ENCODE data around the gene SELPLG.
"Not testable (repeated sequence)": the region's sequence is repeated elsewhere in the genome, so short reads cannot be mapped to it uniquely, and the experiment has no call there.

The SELPLG gene

DNA sequence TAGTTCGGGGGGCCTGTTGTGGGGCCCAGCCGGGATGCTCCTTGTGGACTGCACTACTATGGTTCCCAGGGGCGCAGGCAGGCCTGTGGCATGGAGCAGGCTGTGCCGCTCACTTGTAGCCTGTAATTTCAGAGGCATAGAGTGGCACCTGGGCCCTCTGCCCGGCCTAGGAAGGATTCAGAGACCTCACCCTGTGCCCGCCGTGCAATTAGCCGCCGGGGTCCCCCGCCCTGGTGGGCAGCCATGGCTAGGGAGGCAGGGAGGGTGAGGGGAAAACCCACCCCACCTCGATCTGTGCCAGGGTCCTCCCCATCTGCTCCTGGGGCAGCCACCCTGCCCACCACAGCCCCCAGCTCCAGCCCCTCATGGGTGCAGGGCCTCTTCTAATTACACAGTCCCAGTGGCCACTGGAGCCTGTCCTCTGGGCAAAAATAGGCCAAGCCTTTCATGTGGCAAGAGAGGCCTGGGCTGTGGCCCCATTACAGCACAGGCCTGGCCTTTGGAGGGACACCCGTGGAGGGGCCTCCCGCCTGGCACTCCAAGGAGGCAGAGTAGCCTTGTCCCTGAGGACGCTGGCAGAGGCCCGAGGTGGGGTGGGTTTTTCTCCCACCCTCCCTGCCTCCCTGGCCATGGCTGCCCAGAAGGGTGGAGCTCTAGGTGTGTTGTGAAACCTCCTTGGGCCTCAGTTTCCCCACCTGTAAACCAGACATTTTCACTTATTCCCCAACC, 30.6 kb downstream of the SELPLG start:
- DNase-seq, result no peak

DNA sequence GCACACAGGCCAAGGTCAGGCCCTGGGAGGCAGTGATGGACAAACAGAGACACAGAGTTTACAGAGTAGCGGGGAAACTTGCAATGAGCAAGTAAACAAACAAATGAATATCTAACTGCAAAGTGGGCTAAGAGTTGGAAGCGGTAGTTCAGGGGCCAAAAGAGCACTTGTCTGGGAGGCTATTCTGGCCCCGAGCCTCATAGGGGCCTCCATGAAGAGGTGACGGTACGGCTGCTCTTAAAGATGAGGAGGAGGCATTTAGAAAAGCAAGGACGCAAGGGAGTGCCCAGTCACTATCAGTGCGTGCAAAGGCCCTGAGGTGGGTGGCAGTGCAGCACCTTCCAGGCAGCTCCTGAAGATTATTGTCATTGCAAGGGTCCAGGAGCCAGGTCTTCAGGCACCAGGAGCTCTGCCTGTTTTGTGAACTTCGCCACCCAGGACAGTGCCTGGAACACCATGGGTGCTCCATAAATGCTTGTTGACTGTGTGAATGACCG, 31.4 kb downstream of the SELPLG start:
- DNase-seq, result no peak

DNA sequence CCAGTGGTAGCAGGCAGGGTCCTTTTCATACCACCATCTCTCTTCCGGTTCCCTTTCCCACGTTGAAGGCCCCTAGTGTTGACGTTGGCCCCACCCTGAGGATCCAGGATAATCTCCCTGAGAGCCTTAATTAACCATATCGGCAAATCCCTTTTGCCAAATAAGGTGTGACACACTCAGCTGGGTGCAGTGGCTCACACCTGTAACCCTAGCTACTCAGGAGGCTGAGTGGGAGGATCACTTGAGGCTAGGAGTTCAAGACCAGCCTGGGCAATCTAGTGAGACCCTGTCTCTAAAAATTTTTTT, 33.0 kb downstream of the SELPLG start:
- DNase-seq, result no peak

DNA sequence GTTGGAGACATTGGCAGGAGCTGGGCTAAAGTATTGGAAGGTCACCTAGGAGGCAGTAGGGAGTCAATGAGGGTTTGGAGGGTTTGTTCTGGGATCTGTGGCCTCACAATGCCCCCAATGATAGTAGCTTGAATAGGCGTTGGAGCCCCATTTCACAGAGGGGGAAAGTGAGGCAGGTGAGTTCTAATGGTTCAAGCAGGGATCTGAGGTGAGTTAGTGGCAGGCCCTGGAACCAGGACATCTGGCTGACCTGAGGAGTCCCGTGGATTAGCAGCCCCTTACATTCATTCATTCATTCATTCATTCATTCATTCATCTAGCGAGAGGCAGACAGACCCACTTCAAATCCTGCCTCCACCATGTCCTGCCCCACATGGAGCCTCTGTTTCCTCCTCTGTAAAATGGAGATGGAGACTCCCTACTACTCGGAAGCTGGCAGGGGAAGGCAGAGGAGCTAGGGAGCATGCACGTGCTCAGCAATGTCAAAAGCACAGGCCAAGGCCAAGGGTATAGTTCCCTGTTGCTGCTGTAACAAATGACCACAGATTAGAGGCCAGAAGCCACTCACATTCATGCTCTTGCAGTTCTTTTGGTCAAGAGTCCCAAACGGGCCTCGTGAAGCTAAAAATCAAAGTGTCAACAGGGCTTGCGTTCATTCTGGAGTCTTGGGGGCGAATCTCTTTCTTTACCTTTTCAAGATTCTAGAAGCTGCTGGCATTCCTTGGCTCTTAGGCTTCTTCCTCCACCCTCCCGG, 33.6 kb downstream of the SELPLG start:
- no peak for DNase-seq

DNA sequence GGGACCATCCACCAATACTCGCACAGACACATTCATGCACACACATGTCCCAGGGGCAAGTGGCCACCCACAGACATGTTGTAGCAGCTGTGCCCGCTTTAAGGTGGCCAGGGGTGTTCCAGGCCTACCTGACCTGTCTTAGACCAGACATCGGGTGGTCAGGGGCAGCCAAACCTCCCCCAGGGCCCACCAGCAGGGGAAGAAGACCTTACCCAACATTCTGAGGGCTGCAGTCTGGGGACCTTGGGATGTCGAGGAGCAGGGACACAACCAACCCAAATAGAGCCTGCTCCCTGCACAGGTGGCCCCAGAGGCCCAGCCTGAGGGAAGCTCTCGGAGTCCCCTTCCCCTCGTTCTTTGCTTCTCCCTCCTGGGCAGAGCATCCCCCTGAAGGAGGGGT, 34.2 kb downstream of the SELPLG start:
- no peak for DNase-seq

DNA sequence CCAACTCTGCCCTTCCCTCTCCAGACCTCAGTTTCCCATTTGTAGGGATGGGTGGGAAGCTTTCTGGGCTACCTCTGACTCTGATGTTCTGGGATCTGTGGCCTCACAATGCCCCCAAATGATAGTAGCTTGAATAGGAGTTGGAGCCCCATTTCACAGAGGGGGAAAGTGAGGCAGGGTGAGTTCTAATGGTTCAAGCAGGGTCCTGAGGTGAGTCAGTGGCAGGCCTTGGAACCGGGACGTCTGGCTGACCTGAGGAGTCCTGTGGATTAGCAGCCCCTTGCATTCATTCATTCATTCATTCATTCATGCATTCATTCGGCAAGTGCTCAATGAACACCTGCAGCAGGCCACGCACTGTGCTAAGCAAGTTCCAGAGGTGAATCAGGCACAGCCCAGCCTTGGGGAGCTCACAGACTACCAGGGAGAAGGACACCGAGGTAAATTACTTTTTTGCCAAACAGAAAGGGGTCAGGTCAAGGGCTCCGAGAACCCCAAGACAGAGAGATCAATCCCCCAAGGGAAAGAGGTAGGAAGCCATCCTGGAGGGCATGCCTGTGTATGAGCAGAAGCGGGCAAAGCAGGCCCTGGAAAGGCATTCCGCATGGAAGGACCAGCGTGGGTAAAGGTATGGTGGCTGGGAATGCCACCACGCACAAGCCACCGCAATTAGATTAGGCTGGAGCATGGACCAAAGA, 35.0 kb downstream of the SELPLG start:
- DNase-seq, result no peak

DNA sequence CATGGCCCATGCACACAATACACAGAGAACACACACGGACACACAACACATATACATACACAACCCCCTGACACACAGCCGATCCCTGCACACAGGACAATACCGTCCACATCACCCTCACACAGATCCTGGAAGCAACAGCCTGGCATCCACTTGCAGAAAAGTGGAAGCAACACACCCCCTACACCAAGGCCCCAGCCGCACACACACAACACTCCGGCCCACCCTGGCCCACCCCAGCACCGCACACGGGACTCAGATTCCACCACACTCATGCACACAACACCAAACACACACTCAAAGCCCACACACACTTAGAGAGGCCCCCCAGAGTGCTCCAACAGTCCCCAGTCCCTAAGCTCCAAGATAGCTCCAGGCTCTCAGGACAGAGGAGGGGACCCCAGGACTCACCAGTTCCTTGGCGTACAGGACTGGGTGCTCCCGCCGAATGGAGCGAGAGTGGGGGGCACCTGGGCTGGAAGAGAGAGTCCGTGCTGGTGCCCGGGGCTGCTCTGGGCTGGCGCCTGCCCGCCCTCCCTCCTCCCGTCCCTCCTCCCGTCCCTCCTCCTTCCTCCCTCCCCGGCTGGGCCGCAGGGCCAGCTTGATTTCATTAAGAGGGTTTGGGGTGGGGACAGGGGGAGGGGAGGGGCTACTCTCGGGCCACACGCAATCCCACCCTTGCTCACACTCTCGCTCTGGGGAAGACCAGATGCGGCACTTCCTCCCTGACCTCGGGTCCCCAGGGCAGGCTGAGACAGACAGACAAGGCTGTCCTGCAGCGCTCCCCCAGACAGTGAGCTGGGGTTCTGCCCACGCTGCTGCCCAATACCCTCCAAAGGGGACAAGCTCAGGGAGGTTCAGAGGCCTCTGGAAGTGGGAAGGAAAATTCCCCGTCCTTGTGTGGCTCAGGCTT, 35.9 kb downstream of the SELPLG start, which contains the start of gene TMEM119:
TSS of gene TMEM119 (minus strand) at position 526 of the 913 bp plus-strand sequence. CDS start 5,701 bp downstream, outside the sequence.
- DNase-seq, result peak; percentile 85

DNA sequence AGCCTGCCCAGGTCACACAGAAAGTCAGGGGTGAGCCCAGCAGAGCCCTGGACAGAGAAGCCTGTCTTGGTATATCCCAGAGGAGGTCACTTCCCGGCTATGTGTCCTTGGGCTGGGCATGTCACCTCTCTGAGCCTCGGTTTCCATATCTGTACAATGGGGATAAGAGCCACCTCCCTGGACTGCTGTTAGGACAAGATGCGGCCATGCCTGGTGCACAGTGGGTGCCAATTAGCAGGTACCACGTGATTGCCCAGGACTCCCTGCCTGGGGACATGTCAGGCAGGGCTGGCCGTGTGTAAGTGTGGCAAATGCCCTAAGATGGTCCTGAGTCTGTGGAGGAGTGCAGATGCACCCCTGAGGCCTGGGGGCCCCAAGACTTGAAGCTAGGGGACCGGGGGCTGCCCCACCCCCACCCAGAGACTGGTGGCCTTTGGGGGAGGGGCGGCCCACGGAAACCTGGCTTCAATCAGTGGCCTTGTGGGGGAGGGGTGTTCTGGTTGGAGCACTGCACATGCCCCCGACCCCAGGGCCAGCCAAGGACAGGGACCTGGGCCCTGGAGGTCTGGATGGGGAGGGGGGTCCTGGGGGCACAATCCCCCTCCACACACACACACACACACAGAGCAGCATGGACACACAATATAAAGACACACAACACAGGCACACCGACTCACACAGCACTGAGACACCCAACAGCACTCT, 36.7 kb downstream of the SELPLG start:
- peak; percentile 35 for DNase-seq

DNA sequence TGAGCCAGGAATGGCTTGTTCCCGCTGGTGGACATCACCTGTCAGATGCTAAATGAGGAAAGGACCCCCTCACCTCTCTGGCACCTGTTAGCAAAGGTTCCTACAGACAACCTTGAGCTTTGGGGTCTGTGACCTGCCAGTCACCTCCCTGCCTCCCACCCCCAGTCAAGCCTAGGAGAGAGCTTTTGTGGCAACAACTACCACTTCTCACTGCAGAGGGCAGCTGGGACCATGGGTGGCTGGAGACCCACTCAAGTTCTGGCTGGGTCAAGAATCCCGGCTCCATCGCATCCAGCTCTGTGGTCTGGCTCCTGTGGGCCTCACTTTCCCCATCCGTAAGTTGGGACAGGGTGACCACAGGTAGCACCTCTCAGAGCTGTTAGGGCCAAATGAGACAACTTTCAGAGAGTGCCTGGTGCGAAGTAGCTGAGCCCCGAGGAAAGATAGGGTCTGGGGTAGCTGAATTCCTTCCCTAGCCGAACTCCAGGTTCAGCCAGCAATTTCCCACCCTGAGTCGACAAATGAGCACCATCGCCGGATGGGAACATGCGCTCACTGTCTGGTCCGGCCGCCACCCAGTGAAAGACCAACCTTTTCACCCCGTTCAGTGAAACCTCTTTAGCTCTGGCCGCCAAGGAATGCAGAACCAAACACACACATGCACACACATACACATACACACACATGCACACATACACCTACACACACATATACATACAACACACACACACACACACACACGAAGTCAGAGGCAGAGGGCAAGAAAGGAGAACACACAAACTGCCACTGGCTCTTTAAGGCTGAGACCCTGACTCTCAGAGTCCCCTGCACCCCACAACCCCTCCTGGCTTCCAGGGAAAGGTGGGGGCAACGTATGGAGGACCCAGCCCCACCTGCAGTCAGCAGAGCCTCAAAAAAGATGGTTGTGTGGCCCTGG, 37.7 kb downstream of the SELPLG start:
- DNase-seq, result no peak

DNA sequence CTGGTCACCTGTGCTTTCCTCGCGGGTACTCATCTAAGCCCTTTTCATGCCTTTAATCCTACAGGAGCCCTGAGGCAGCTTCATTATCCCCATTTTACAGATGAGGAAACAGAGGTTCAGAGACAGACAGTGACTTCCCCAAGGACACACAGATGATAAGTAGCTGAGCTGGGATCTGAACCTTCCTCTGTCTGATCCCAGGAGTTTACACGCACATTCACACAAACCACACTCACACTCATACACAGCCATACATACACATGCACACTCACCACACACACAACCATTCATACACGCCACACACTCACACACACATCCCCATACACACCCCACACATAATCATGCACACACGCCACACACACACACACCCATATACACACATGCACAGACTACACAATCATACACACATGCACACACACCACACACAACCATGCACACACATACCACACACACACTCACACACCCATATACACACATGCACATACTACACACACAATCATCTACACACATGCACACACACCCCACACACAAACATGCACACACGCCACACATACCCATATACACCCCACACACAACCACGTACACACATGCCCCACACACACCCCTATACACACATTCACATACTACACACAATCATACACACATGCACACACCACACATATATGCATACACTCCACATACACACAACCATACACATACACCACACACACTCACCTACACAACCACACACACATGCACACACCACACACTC, 38.6 kb downstream of the SELPLG start:
- DNase-seq, result no peak

DNA sequence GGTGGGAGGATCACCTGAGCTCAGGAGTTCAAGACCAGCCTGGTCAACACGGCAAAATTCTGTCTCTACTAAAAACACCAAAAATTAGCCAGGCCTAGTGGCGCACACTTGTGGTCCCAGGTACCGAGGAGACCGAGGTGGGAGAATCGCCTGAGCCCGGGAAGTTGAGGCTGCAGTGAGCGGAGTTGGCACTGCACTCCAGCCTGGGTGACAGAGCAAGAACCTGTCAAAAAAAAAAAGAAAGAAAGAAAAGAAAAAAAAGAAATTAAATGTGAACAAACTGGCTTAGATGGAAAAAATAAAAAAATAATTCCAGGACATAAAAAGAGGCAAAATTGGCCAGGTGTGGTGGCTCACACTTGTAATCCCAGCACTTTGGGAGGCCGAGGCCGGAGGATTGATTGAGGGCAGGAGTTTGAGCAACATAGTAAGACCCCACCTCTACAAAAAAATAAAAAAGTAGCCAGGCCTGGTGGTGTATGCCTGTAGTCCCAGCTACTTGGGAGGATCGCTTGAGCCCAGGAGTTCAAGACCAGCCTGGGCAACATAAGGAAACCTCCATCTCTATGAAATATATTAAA, 39.3 kb downstream of the SELPLG start:
- DNase-seq, result no peak

DNA sequence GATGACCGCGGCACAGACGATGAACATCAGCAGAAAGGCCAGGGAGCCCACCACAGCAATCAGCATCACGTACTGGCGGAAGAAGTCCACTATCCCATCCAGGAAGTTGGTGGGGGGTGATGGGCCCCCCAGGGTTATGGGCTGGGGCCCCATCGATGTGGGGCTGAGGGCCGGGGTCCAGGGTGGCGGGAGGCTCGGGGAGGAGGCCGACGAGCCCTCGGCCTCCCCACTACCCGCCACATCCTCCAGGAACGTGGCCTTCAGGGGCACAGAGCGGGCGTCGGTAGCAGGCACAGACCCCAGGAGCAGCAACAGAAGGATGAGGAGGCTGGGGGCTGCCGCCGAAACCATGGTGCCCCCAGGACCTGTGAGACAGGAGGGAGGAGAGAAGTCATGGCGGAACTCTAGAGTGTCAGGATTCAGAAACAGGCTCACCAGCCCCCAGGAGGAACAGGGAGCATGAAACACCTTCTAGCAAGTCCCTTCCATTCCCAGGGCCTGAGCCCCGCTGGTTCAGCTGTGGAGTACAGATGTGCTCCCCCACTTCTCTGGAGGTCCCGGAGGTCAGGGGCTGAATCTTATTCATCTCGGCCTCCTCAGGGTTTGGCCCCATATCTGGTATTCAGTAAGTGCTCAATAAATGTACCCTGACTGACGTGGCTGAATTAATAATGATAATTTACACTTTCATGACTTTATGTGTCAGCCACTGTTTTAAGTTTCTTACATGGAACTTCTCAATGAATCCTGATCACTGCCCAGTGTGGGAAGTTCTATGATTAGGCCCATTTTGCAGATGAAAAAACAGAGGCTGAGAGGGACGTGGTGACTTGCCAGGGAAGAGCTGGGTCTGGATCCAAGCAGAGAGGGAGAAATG, 41.4 kb downstream of the SELPLG start:
- DNase-seq, result no peak

DNA sequence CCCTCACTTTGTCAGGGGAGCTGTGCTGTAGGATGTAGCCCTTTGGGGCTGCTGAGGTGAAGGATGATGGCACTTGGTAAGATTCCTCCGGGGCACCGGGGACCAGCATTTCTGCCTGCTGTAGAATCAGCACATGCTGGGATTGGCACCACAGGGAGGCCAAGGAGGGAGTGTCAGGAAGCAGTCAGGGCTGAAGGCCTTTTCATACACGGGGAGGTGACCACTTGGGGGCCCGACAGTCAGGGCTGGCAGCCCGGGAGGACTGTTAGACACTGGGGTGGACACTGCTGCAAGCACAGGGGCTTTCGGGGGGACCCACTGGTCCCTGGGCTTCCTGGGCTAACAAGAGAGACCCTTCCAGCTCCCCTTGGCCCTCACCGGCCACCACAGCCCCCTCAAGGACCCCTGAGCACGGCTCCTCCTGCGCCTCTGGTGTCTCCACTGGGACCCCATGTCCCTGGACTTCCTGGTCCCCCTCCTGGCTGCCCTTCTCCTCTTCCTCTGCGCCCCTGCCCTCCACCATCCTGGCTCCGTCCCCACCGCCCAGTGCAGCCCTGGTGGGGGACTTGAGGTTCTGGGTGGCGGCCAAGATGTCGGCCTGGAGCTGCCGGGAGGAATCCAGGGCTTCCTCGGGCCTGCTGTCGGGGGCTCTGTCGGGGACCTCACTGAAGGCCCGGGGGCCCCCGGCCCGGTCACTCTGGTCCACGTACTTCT, 42.3 kb downstream of the SELPLG start:
- DNase-seq, result no peak

DNA sequence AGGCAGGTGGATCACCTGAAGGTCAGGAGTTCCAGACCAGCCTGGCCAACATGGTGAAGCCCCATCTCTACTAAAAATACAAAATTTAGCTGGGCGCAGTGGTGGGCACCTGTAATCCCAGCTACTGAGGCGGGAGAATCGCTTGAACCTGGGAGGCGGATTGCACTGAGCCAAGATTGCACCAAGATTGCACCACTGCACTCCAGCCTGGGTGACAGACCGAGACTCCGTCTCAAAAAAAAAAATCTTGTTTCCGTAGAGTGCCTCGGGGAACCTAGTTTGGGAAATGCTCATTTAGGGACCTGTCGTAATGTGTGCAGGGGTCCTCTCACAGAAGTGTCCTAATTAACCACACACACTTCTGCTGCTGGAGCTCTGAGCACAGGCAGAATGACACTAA, 43.2 kb downstream of the SELPLG start:
- not testable (repeated sequence) for DNase-seq

DNA sequence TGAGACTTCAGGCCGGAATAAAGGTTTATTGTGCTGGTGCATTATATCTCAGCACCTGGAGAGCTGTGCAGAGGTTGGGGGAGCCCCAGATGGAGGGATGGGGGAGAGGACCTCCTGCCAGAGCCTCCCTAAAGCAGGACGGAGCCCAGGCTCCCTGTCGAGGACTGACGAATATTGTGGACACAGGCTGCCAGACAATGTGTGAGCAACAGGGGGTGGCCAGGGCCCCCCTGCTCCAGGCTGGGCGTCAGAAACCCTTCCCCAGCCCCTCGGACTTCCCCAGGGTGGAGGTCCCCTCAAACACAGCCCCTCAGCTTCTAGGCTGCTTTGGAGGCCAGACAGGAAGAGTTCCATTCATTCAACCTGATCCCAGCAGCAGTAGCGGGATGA, 43.9 kb downstream of the SELPLG start:
- DNase-seq, result no peak

DNA sequence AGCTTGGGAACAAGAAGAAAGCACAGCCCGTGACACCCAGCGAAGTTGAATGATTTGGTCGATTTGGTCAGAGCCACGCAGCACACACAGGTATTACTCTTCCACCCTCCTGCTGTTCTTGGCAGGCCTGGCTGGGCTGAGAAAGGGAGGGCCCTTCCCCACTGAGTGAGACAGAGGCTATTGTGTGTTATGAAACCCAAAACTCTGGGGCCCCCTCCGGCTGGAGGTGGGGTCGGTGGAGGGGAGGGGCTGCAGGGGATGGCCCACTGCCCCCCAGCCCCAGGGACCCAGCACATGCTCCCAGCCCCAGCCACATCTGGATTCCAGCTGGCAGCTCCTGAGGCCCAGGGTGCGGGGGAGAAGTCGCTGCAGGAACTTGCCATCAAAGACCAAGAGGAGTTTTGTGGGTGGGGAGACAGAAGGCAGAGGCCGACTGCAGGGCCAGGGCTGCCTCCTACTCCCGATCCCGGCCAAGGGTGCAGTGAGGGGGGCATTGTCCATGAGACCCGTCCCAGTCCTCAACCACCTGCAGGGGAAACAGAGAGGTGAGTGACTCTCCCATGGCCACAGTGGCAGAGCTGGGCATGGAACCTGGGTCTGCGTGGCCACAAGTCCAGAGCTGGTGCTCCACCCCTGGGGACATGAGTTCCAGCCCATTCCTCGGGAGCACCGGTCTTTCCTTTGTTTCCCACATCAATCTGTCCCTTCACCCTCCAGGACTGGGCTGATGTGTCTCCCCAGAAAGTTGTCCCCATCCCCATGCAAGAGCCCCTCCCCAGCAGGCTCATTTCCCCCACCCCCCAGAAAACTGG, 44.5 kb downstream of the SELPLG start:
- peak; percentile 42 for DNase-seq

DNA sequence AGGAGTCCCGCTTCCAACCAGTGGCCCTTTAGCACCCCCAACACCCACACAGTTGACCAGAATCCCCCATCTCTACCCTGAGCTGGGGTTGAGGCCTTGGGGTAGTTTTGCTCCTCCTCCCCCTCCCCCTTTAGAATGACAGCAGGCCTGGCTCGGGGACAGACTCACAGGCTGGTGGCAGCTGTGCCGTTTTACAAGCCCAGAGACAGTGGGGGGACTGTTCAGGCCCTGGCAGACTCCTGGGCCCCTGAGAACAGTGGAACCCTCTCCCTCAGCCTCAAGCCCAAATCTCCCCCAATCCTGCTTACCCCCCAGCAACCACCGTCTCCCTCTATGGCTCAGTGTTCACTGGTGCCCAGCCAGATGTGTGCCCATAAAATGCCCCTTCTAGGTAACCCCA, 45.9 kb downstream of the SELPLG start:
- DNase-seq, result no peak

Measured in fibroblast of skin of back (primary cell).